HG03060 (cell line): ENCODE measurements around the gene KATNA1.
A peak's percentile ranks its signal among the peaks of the same experiment; 100 is the strongest.
"Not testable (repeated sequence)": the region's sequence is repeated elsewhere in the genome, so short reads cannot be mapped to it uniquely, and the experiment has no call there.

ENCODE experiments used
- ATAC-seq: cut with Tn5 transposase; IDR thresholded peaks from one replicate; pipeline ENCODE4 v1.9.1; 2021; ENCODE audit warnings: low read depth, moderate number of reproducible peaks; ENCODE audit not compliant: unreplicated experiment

Gene KATNA1

DNA sequence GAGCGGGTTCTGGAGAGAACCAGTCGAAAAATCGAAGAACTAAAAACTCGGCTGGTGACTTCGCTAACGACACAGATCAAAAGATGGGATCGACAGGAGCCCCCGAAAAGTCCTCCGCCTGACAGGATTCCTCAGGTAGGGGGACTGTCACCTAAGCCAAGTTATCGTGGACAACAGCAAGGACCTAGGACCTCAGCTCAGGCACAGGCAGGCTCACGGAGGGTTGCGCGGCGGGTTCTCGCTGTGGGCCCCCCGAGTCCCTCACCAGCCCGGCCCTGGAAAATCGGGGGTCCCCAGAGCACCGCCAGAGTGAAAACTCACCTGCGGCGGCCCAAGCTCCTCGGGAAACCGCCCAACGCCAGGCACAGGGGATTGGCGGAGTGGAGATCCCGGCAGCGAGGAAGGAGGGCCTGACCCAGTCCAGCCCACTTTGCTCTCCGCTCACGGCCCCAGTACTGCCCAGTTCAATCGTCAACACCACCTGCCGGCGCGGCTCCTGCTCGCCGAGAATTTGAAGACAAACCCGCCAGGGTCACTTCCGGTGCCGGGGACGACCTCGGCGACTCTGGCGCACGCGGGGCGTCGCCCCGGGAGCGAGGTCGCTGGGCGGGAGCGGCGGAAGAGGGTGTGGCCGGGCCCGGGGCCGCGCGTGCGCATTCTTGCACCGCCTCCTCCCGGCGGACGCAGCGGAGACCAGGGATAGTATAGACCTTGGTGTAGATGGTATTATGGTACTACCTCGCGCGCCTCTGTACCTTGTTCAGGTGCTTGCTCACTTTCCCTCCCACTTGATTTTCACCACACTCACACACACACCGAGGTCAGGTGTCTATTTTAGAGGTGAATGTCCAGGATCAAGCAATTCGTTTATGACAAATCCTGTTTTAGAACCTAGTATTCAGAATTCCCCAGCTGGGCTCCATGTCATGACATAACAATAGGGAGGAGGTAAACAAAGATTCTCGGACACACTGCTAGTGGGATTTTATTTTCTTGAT is at the start of gene KATNA1:
TSS of gene KATNA1 (minus strand) at position 567 of the 998 bp plus-strand sequence. CDS start 10,167 bp downstream, outside the sequence.
- ATAC-seq: peak; percentile 73

DNA sequence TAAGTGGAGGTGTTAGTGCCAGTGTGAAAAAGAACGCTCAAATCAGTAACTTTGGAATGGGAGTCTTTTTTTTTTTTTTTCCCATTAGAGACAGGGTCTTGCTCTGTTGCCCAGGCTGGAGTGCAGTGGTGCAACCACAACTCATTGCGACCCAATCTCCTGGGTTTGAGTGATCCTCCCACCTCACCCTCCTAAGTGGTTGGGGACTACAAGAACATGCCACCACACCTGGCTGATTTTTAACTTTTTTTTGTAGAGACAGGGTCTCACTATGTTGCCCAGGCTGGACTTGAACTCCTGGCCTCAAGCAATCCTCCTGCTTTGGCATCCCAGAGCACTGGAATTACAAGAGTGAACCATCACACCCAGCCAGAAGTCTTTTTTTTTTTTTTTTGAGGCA is 49.7 kb upstream of the KATNA1 start:
- ATAC-seq: no peak

DNA sequence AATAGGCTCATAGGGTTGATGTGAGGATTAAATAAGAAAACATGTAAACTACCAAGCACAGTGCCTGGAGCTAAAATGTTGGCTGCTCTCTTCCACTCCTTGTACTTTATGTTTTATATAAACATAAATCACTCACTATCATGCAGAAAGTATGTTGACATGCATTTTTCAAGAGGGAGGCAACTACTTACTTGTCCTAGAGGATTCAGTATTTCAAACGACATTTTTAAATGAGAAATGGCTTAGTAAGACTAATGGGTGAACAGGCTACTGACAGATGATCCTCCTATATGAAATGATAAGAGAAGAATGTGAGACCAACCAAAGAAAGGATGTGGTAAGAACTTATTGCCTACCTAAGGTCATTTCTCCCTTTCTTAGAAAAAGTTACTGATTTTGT is 48.4 kb upstream of the KATNA1 start:
- no peak for ATAC-seq

DNA sequence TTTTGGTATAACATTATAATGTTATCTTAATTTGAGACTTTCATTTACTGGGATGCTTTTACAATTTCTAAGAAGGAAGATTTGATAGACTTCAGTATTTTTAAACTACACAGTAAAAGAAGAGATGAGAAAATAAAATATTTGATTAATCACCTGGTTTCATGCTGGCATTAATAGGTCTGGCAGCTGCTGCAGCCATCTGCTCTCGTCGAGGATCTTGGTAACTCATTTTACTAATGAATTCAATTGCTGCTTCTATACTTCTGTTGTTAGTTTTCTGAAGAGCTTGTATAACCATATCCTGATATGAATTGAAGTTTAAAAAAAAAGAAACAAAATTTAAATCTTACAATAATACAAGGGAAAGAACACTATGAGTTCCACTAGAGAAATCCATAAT is 46.4 kb upstream of the KATNA1 start:
- ATAC-seq: no peak

DNA sequence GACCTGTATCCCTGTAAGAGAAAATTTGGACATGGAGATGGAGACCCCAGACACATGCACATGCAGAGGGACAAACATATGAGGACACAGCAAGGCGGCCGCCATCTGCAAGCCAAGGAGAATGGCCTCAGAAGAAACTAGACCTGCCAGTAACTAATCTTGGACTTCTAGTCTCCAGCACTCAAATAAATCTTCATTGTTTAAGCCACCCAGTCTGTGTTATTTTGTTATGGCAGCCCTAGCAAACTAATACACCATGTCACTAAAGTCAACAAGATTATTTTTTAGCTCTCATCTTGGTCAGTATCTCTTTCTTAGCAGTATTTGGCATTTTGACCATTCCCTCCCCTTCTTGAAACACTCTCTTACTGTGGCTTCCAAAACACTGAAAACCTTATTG is 42.7 kb upstream of the KATNA1 start:
- no peak for ATAC-seq

DNA sequence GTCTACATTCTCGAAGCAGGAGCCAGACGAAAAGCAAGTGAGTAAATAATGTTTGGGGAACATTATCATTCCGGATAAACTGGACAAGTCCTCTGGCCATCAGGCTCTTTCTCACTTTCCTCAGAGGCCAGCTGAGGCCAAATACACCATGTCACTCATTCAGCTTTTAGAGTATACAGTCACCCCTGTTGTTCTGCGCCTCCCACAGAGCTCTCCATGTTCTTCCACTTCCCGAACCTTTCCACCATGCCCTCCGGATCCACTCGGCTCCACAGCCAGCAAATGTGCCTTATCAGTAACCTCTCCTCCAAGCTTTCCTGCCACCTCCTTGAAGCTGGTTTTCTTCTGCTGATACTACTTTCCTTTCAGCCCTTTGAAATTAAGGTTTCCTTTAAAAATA is 37.7 kb upstream of the KATNA1 start:
- no peak for ATAC-seq

DNA sequence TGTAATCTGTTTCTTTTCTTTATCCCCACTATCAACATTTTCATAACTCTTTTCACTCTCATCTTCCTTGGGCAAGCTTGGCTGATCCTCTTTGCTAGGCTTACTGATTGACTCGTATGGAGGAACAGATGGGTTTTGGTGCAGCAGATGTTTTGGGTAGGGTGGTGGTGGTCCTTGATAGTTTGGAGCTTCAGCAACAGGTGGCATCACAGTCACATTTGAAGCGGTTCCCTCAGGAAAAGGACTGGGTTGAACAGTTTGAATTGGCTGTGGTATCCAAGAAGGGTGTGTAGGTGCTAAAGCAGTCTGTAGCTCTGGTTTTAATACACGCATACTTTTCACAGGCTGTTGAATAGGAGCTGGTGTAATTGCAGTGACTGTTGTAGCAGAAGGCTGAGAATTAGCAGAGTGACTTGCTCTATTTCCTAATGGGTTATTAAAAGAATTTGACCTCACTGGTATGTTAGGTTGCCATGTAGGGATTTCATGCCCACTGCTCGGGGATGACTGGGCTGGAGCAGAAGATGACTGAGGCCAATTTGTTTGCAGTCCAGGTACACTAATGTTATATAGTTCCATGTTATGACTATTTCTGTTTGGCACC is 34.8 kb upstream of the KATNA1 start:
- no peak for ATAC-seq

DNA sequence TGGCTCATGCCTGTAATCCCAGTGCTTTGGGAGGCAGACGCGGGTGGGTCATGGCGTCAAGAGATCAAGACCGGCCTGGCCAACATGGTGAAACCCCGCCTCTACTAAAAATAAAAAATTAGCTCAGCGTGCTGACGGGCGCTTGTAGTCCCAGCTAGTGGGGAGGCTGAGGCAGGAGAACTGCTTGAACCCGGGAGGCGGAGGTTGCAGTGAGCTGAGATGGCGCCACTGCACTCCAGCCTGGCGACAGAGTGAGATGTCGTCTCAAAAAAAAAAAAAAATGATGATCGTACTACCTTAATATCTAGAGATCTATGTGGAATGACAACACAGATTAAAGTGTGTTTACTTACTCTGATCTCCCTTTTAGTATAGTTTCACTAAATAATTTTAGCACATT is 33.3 kb upstream of the KATNA1 start:
- not testable (repeated sequence) for ATAC-seq

DNA sequence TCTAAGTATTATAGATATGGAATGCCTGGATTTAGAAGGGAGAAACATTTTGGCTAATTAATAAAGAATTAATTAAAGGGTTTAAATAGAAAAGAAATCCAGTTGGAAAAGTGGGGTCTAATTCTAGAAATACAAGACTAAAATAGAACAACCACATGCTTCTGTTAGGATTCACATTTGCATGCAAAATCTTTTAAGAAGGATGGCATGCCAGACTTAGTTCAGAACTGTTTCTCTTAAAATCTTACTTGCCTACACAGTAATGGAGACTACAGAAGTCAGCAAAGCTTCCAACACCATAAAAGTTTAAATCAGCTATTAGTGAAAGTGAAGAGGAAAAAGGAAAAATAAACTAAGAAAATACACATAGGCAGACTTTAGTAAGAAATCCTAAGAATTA is 32.7 kb upstream of the KATNA1 start:
- ATAC-seq: no peak

DNA sequence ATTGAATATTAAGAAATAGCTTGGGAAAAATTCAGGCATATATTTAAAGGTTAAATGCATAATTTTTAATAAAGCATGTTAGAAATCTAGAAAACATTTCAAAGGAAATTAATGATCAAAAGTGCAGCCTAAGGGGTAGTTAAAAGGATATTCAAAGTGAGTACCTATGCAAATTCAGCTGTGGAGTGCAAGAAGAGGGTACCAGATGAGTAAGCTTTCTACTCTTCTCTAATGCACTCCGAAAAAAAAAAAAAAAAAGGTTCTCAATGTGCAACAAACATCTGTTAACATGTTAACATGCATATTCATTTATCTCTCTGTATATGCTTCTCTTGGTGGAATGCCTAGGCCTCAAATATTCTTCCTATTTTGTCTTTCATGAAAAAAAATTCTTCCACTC is 32.0 kb upstream of the KATNA1 start:
- ATAC-seq: no peak

DNA sequence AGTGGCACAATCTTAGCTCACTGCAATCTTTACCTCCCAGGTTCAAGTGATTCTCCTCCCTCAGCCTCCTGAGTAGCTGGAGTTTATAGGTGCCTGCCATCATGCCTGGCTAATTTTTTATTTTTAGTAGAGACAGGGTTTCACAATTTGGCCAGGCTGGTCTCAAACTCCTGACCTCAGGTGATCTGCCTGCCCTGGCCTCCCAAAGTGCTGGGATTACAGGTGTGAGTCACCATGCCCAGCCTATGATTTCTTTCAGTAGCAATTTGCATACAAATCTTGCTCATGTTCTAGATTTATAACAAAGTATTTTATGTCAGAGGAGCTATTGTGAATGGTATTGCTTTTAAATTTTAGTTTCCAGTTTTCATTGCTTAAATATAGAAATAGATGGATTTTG is 23.8 kb upstream of the KATNA1 start:
- ATAC-seq: not testable (repeated sequence)

DNA sequence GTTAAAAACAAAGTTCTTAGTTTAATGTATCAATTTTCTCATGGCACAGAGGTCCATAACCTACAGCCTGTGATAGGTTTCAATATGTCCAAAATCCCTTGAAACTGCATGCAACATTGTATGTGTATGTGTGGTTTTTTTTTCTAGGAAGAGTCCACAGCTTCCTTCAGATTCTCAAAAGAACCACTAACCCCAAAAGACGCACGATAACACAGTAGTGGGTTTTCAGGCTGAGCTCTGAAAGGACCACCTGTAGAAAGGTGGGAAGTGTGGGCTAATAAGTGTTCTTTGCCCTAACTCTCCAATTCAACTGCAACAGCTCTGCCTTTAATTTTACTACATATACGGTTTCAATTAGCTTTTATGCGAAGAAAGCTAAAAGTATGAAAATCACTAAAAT is 11.5 kb upstream of the KATNA1 start:
- ATAC-seq: no peak

DNA sequence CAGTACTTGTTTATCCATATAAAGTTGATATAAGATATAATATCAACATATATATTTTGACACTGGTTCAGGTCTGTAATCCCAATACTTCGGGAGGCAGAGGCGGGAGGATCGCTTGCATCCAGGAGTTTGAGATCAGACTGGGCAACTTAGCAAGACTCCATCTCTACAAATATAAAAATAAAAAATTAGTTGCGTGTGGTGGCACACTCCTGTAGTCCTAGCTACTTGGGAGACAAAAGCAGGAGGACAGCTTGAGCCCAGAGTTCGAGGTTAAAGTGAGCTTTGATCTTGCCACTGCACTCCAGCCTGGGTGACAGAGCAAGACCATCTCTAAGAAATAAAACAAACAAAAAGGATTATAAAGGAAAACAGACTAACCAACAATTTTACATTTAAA is 8.9 kb upstream of the KATNA1 start:
- ATAC-seq: no peak

DNA sequence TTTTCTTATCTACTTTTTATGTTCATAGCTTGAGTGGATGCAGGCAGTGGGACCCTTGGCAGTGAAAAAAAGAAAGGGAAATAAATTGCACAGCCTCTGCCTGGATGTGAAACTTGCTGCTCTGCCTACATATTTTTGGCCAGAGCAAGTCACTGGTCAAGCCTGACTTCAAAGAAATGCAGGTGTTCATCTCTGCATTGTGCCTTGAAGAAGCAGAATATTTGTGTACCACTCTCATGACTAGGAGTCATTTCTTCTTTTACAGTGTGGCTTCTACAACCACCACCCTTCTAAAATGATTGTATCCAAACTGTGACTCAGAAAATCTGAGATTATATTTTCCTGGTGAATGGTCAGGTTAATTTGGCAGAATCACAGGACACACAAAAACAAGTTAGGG is 2.5 kb upstream of the KATNA1 start:
- ATAC-seq: no peak

DNA sequence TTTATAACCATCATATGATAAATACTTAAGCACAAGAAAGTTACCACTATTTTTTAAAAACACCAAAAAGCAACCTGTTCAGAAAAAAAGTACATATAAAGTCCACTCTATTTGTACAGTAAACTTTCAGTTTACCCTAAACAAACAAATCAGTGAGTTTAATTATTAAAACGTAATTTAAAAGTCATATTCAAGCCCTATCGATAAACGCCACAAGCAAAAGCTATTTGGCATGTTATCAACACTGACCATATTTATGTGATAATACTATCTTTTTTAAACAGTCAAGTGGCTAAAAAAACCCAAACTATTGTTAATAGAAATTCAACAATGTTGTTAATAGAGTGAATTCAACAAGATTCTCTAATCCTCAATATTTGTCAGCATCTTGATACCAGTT is 1.9 kb downstream of the KATNA1 start:
- no peak for ATAC-seq

DNA sequence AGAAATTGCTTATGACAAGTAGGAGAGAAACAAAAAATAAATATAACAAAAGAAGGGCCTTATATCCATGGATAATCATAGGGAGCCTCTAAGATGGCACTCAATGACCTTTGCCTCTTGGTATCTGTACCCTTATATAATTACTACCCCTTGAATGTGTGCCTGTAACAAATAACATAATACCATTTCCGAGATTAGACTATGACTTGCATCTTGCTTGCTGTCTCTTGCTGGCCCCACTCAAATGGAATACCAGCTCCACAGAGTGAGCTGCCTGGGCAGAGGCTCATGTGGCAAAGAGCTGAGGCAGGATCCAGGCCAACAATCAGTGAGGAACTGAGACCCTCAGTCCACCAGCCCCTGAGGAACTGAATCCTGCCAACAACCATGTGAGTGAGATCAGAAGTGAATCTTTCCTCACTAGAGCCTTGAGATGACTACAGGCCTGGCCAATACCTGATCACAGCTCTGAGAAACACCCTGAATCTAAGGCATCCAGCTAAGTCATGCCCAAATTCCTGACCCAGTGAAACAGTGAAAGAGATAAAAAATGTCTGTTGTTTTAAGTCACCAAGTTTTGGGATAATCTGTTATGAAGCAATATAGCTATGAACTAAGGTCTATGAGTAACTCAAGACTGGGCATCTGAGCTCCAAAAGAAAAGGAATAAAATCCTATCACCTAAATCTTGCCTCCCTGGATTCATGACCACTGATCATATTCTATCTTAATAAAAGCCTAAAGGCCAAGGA is 5.5 kb downstream of the KATNA1 start:
- no peak for ATAC-seq

DNA sequence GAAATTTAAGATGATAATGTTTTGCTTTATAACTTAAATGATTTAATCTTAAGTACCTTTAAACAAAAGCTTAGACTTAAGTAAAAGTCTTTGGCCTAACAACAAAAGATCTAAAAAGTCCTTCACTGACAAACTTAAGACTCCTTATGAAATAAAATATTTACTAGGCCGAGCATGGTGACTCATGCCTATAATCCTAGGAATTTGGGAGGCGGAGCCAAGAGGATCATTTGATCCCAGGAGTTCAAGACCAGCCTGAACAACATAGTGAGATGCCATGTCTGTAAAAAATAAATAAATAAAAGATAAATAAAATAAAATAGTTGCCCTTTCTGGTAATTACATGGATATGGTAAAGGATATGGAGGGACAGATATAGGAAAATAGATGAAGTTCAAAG is 12.4 kb downstream of the KATNA1 start:
- ATAC-seq: no peak

DNA sequence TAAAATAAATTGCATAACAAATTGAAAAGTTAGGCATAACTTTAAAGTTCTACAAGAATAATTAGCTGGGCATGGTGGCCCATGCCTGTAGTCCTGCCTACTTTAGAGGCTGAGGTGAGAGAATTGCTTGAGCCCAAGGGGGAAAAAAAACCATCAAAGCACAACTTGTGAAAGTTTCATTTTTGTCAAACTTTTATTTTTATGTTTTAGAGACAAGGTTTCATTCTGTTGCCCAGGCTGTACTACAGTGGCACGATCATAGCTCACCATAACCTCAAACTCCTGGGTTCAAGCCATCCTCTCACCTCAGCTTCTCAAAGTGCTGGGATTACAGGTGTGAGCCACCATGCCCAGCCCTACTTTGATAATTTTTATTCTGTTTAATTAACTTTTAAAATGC is 14.2 kb downstream of the KATNA1 start:
- ATAC-seq: no peak

DNA sequence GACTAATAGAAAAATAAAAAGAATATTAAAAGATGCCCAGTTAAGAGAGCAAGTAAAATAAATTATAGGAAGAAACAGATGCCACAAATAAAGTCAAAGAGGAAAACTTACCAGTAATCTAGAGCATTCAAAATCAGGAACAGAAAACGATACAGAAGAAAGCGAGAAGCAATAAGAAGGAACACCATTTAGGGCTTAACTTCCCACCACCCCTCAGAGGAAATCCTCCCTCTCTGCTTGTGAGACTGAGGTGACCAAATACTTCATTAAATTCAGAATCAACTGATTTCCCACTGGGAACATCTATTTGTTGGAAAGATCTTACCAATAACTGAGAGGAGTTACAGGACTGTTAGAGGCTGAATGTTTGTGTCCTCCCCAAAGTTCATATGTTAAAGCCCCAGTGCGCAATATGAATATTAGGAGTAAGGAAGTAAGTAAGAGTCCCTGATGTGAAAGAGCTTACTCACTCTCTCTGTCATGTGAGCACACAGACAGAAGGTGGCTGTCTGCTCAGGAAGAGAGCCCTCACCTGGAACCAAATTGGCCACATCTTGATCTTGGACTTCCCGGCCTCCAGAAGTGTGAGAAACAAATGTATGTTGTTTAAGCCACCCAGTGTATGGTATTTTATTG is 19.5 kb downstream of the KATNA1 start:
- peak; percentile 86 for ATAC-seq

DNA sequence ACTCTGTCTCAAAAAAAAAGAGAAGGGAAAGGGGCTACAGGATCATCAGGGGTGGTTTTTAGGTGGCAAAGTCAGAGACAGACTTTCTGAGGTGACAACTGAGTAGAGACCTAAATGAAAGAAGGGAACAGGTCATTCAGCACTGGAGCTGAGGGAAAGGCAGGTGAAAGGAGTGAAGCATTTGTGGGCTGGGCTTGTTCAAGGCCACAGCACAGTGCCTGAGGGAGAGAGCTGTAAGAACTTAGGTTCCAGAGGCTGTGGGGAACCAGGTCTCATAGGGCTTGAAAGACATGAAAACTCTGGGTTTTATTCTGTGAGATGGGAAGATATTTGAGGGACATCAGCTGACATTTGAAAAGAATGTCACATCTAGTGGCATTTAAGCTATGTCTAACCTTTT is 20.8 kb downstream of the KATNA1 start:
- ATAC-seq: no peak

DNA sequence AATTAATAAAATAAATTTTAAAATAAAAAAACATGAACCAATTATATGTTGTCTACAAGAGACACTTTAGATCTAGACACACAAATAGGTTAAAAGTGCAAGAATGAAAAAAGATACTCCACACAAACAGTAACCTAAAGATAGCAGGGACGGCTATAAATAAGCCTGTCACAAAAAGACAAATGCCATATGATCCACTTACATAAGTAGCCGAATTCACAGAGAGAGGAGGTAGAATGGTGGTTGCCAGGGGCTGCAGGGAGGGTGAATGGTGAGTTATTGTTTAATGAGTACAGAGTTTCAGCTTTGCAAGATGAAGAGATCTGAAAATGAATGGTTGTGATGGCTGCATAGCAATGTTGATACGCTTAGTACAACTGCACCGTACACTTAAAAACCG is 32.7 kb downstream of the KATNA1 start:
- no peak for ATAC-seq
